ENCODE measurements around the gene CEP63.

CEP63 gene

DNA sequence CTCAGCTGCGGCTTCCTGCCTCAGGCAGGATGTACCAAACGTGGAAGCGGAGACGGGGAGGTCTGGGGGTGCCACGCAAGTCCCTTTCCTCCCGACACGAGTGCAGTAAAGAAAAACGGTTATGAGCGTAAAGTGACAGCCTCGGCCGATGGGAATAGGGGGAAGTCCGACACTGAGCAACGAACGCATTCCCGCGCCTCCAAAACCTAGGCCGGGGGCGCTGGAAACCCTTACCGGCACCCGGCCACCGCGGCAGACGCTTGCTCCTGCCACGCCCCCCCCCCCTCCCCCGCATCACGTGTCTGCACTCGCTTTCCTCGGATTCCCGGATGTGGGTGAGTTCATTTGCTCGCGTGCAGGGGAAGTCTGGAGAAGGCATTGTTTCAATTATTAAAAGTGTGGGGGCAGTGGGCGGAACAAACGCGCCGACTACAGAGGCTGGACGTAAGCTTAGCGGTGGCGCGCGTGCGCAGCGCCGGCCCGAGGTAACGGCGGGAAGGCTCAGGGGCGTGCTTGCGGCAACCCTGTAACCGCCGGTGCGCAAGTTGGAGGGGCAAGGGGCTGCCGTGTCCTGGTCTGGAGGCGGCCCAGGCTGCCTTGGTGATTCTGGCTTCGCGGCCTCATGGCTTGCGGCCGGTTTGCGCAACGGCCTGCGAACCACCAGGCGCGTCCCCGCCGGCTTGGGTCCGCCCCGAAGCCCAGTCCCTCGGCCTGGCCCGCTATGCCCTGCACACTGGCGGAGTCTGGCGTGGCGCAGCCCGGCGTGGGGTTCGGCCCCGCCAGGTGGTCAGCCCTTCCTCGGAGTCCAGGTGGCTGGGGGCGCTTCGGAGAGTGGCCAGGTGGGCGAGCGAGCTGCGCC, at the start of gene CEP63, which contains the start of gene ANAPC13:
Gene CEP63, plus strand, starts transcription at position 340 of the 859 bp plus-strand sequence. CDS start 9,264 bp downstream, outside the sequence.
Gene ANAPC13, minus strand, starts transcription at position 268 of the 859 bp plus-strand sequence. CDS start 3,081 bp downstream, outside the sequence.
- DNase-seq: peak; percentile 85

DNA sequence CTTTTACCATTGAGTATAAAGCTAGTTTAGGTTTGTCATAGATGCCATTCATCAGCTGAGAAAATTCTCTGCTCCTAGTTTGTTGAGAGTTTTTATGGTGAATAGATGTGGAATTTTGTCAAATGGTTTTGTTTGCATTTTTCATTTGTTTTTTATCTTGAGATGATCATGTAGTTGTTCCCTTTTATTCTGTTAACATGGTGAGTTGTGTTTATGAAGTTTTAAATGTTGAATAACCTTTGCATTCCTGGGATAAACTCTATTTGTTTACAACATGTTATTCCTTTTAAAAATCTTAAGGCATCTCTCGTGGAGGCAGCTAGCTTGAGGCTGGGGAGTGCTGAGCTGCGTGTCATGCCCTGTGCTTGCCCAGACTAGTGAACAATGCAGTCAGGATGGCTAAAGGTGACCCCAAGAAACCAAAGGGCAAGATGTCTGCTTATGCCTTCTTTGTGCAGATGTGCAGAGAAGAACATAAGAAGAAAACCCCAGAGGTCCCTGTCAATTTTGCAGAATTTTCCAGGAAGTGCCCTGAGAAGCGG, 48.6 kb upstream of the CEP63 start:
- no peak for DNase-seq

DNA sequence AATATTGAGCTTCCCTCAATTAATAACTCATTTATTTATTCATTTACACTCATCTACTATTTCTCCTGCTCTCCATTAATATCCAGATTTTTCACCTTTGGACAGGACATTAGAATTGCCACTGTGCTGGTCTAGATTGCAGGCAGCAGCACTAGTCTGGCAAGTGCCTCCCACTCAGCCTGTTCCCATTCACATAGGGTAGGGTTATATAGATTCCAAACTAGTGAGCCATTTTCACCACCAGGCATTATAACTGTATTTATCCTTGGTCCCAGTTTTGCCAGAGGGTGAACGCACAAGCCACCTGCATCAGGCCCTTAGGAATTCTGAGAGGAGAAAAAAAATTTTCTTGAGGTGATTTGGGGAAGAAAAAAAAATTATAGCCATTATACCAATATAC, 44.5 kb upstream of the CEP63 start:
- no peak for DNase-seq

DNA sequence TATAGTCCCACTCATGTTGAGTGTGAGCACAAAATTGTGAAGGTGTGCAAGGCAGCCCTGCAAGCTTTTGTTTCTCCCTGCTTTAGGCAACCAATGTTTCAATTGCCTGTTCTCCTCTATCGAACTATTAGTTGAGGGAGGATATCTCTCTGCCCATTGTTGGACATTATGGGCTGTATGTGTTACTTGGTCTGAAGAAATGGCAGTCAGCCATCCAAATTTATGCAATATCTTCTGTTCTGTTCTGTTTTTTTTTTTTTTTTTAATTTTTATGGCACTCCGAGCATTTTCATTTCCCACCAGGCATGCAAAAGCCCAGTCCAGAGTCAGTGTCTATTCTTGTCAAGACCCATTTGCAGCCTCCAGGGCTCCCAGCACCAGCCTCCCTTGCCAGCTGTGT, 44.0 kb upstream of the CEP63 start:
- DNase-seq: no peak

DNA sequence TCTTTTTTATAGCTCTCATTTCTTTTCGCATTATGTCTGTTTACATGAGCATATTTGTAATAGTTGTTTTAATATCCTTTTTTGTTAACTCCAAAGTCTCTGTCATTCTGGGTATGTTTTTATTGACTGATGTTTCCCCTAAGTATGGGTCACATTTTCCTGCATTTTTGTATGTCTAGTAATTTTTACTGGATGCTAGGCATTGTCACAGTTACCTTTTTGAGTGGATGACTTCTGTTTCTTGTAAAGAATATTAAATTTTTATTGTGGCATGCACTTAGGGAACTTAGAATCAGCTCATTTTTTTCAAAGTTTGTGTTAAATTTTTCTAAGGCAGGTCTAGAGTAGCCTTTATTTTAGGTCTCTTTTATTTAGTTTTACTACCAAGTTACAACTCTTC, 40.8 kb upstream of the CEP63 start:
- DNase-seq: no peak

DNA sequence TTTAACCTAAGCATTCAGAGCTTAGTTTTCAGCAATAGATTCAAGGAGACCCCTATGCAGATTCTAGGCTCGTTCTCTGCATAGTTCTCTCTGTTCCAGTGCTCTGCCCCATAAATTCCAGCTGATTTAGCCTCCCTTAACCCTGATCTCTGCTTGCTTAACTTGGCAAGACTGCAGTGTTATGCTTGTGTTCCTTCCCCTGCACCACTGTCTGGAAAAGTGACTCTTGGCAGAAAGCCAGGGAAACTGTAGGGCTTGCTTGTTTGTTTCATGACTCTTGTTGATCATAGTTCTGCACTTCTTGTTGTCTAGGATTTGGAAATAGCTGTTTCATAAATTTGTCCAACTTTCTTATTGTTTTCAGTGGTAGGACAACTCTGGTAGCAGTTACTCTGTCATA, 40.2 kb upstream of the CEP63 start:
- DNase-seq: no peak

DNA sequence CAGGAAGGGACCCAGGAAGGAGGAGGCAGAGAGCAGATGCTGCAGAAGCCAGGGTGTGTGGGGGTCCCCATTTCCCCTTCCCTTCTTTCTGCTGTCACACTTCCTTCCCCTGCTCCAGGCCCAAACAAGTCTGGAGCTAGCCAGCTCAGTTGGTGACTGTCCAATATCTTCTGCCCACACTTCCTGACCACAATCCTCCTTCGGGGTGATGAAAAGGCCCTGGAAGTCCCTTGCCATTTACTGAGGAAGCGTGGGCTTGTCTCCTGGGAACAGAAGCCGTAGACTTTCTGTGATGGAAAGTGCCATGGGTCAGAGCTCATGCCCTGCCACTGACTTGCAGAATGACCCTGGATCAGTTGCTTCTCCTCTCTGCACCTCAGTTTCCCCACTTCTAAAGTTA, 39.1 kb upstream of the CEP63 start:
- no peak for DNase-seq

DNA sequence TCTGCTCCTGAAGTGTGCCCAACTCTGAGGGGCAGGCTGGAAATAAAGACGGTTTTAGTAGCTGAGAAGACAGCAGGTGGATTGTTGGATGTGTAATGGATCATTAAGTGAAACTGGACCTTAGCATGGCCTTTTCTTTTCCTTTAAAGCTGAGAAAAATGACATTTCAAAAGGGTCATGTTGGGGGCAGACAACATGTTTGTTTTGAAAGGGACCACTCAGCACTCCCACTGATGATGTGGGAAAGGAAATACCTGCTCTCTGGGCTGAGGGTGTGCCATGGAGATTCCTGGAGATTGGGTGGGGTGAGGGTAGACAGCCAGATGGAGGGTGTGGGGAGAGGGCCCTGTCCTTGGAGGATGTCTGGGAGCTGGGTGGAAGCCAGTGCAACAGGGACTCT, 38.5 kb upstream of the CEP63 start:
- no peak for DNase-seq

DNA sequence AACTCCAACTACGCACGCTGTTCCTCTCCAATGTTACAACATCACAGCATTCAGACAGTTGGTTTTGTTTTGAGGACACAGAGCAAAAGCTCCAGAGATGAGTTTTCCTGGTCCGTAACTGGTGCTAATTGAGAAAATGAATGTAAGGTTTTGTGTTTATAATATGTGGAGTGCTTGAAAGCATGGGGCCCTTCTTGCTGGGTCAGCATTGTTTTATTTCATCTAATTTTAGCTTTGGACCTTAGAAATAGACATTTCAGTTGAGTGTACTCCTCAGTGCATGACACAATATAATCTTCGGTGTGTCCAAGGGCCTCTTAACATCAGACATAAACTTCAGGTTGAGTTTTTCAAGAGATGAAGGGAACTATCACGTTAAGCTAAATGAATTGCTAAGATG, 37.2 kb upstream of the CEP63 start:
- DNase-seq: no peak

DNA sequence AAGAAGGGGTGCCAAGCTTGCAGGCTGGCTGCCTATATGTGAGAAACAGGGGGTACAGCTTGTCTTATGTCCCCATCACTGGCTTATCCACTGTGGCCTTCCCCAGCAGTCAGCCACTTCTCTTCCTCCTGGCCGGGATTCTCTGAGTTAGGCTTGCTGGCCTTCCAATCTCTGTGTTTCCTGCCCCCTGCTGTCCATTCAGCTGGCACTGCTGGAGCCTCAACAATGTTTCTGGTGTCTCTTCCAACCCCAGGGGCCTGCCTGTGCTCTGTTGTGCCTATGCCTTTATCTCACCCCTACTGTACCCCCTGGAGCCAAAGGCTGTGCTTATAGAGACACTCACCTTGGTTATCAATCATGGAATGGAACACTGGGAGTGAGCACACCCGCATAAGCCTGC, 36.6 kb upstream of the CEP63 start:
- DNase-seq: no peak

DNA sequence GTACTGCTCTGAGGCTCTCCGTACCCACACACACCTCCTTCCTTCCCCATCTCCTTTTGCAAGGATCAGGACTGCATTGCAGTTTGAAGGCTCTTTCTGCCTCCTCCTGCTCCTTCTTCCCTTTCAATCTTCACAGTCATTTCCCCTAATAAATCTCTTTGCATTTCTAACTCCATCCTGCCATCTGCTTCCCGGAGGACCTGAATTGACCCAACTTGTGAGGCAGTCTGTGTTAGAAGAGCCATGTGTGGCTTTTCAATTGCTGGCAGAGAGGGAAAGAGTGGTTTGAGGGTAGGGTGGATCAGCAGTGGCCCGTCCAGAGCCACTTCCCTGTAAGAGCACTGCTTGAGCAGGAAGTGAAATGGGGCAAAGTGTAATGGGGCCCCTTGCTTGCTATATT, 35.9 kb upstream of the CEP63 start:
- DNase-seq: no peak

DNA sequence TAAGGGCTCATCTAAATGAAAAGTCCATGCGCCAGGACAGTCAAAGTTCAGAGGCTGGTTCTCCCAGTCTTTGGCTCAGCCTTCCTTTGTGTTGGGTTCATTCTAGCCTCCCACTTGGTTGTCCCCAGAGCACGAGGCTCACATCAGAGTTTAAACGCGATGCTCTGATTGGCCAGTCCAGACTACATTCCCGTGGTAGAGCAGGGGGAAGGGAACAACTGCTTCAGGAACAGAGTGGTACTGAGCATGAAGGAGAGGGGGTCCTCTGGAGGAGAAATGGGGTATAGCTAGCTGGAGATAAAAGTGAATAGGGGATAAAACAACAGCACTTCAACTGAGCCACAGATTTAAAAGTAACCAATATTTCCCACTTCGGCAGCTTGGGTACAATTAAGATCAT, 32.2 kb upstream of the CEP63 start:
- no peak for DNase-seq

DNA sequence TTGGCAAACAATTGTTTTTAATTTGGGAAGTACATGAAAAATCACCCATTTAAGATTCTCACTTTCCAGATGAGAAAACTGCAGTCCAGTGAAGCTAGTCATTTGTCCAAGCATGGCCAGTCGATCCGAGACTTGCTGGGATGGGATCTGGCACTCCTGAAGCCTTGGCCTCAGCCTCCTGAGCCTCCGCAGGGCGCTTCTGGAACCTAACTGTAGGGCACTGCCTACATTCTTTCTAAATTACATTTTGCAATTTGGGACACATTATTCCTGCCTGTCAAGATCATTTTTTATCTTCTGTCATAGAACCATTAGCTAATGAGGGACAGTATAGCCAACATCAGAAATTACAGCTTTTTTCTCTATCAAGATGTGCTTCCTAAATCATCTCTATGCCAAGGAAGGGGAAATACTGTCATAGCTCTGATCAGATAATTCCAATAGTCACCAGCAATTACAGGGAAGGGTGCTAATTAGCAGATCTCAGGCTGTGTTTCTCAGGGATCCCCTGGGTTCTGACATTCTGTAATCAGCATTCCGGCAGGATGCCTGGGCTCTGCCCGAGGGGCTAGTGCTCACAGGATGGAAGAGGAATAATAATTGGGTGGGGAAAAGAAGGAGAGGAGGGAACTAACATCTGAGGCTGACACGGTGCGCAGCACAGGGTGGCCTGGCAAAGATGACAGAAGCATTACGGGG, 28.3 kb upstream of the CEP63 start:
- DNase-seq: no peak

DNA sequence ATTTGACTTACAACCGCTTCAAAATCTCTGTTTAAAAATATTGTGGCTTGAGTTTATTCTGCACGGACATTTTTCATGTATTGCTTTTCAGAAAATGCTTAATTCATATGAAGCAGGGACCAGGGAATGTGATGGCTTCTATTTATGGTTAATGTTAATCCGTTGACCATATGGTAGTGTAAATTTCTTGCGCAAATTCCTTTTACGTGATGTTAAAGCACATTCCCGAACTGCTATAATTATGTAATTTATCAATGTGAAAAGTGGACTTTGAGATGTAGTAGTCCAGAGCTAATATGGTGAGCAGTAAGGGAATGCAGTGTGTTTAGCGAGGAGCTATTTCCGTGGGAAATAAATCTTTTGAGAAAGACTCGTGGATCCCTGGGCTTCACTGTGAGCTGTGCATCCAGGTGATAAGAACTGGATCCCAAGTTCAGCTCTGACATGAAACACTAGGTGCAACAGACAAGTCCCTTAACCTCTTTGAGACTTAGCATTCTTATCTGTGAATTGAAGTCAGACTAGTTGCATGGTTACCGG, 27.4 kb upstream of the CEP63 start:
- no peak for DNase-seq

DNA sequence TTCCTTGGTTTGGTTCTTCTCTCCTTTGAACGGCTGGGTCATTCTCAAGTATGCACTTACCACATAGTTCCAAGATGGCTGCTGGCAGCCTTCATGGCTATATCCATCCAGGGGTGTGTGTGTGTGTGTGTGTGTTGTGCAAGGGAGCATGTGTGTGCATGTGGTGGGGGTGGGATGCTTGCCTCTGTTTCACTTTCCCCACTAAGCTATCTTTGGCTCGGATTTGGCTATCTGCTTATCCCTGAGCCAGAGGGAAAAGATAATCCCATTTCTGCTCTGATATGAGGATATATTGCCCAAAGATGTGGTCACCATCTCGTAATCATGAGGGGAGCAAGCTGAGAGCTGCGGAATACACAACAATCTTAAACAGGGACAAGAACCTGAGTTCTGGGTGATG, 26.3 kb upstream of the CEP63 start:
- DNase-seq: no peak

DNA sequence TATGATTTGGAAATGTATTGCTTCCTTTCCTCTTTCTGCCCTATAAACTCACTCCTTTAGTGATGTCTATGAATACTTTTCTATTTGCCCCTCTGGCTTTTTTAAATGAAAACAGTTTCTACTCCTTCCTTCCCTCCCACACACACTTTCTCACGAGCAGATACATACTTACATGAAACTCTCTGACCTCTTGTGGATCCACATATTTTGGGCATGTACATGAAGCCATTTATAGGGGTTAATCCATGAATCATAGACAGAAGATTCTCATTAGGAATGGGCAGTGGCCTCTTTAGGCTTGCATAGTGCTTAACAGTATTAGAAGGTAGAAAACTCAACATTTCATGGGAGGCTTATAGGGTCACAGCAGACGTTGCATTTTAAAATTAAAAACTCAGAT, 24.9 kb upstream of the CEP63 start:
- no peak for DNase-seq

DNA sequence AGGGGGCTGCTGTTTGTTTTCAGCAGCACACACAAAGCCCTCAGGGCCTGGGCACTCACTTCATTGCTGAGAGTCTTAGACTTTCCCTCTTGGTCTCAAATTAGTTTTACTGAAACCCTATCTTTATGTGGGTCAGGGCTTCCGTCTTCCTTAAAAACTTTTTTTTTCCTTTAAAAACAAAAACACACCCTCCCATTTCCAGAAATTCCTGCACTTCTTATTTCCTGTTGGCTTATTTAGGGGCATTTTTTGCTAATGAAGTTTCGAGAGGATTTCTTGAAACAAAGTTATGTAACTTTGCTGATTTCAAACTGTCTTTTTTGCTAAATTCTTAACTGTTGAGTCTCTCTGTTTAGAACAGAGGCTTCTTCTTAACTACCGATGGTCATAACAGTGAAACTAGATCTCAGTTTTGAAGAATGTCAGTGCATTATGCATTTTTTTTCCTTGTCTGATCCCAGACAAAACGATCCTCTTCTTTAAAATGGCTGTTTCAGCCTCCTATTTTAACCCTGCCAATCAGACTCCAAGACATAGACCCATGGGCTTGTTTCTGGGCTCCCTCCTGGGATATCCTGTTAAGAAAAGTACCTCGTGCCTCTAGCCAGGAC, 23.4 kb upstream of the CEP63 start:
- no peak for DNase-seq

DNA sequence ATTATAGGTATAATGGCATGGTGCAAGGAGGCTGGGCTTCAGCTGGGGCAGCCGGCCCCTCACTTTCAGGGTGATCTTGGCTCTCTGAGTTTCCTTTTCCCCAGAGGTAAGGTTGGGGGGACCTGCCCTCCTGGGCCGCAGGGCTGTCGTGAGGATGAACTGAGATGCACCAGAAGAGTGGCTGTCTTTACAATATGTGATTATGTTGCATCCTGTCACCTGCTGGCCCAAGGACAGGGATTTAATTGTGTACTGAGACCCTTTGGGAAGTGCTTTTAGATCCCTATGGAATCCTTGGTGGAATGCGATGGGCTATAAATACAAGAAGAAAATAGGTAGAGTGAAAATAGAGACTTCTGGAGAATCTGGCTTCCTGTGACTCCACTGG, 22.2 kb upstream of the CEP63 start:
- DNase-seq: no peak

DNA sequence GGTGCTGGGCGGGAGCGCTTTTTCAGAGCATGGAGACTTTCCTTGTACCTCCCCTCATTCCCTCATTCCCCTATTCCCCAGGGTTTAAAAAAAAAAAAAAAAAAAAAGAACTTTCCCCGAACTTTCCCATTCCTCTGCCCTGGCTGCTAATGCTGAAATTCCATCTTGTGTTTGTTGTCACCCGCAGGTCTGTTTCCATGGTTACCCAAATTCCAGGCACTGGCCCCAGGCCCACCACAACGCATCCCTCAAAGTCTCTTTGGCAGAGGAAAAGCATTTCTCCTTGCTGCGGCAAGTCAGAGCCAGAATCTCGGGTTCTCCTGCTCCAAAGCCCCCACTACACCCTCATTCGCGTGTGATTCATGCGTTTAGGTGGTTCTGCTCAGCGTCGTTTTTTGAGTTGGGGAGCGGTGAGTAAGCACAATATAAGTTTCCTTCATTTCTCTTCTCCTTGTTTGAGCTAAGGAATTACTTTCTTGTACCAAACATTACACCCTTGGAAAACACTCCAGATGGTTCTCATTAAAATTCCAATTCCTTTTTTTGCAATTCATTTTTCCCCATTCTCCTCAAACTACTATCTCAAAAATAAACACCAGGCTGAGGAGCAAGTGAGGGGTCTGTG, 21.7 kb upstream of the CEP63 start:
- no peak for DNase-seq

DNA sequence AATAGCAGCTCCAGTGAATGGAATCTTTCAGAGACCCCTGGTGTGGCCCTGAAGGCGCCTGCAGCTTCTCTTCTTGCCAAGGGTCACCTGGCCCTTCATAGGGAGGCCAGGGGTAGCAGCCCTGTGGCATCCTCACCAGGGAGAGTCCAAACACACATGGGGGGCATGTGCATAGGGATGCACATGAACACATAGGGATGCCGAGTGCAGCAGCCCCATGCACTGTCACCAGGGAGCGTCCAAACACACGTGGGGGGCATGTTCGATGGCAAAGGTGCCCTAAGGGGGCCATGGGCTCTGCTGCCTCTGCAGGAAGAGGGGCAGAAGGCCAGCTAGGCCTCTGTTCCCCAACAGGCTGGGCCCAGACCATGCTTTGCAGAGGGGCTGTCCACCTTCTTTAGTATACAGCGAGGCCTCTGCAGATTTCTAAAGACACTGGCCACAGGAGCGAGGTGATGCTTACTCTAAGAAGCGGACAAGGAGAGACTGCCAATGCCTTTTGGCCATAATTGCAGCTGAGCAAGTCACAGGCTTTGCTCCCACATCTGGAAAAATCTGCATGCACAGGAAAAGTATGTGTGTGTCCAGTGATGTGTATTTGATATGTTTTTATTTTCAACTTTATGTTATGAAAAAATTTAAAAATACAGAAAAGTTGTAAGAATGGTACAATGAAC, 21.0 kb upstream of the CEP63 start:
- no peak for DNase-seq

DNA sequence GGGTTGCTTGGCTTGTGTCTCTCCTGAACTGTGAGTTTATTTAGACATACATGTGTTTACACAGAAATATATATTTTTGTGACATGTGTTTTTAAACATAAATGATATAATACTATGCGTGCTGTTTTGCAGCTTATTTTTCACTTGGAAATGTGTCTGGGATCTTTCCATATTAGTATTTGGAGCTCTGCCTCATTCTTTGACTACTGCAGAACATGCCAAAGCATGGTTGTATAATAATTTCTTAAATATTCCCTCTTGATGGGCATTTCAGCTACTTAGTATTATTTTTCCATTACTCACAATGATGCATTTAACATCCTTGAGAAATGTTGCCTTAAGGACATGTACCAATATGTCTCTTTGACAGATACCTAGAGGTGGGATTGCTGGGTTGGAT, 19.5 kb upstream of the CEP63 start:
- DNase-seq: no peak

DNA sequence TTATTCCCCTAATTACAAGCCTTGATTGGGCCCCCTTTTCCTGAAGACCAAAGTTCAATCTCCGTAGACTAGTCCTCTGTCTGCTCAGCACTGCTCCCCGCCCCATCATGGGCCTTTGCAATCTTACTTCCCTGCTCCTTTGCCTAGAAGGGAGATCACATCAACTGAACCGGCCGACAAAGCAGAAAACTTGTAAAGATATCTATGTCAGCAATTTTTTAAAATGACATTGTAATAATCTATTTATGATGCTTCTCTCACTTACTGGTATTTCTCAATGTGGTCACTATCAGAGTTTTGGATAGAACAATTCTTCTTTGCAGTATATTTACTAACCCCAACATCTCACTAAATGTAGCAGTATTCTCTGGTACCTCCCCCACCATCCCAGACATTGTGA, 17.3 kb upstream of the CEP63 start:
- DNase-seq: no peak
